Measurements from ENCODE around the gene CHD1L. TPM values are rescaled to one million over a fixed set of nuclear protein-coding genes. Genes with fewer than 3 reads are reported as not detected.

The CHD1L gene
- polyA plus RNA-seq, 3 donors: 13.1 to 23.0 (median 15.2) TPM

DNA sequence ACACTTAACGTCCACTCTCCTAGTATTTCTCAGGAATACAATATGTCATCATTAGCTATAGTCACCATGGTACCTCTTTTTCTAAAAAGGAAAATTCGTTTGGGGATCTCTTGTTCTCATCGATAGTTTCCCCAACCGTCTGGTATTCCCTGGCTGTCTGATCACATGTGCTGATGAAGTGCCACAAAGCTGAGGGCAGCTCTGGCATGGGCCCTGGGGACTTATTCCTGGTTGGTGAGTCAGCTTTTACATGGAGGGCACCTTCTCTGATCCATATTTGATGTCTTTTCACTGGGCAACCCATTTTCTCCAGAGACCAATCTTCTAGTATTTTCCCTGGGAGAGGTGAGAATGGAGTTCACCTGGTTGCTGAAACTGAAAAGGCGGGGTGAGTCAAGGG is 39.5 kb downstream of the CHD1L start:
- Mint-ChIP-seq H3K9me3 (no peaks in the 10 kb centered on the region), H3K4me1 (no peaks in the 10 kb centered on the region), H3K27me3 (ENCODE audit: low read depth in 3 of 3) (no peaks in the 10 kb centered on the region), H3K4me3 (no peak overlapping the region), H3K27ac (no peak overlapping the region), H3K36me3 (peaks cover 46 to 56% of the 10 kb centered on the region in 2 donors)
- H3K9me3 ChIP-seq (replicated peaks in 1 of 2; ENCODE audit: control insufficient read depth in 1 of 2, insufficient read depth in 1 of 2, low read length in 2 of 2): no peaks in the 10 kb centered on the region
- TF ChIP-seq, protein P1, sequence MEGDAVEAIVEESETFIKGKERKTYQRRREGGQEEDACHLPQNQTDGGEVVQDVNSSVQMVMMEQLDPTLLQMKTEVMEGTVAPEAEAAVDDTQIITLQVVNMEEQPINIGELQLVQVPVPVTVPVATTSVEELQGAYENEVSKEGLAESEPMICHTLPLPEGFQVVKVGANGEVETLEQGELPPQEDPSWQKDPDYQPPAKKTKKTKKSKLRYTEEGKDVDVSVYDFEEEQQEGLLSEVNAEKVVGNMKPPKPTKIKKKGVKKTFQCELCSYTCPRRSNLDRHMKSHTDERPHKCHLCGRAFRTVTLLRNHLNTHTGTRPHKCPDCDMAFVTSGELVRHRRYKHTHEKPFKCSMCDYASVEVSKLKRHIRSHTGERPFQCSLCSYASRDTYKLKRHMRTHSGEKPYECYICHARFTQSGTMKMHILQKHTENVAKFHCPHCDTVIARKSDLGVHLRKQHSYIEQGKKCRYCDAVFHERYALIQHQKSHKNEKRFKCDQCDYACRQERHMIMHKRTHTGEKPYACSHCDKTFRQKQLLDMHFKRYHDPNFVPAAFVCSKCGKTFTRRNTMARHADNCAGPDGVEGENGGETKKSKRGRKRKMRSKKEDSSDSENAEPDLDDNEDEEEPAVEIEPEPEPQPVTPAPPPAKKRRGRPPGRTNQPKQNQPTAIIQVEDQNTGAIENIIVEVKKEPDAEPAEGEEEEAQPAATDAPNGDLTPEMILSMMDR (IDR thresholded peaks at IDR 0.05): no peak
- intact Hi-C loops (cut with micrococcal nuclease): no loop called here
- 100% methylated on average over 2 of the region's 5 CpGs for WGBS (ENCODE audit: insufficient coverage)
- no peak overlapping the region for H3K4me2 ChIP-seq (replicated peaks; ENCODE audit: extremely low read depth, low read length, poor library complexity, severe bottlenecking)
- no peak overlapping the region for H3K9ac ChIP-seq (ENCODE audit: insufficient read depth, low read length, poor library complexity, severe bottlenecking)
- H3K27me3 ChIP-seq (ENCODE audit: control insufficient read depth in 2 of 2, insufficient read depth in 2 of 2, low read length in 2 of 2): no peaks in the 10 kb centered on the region
- no peak for DNase-seq
- H3K36me3 ChIP-seq (replicated peaks in 1 of 2; ENCODE audit: control insufficient read depth in 1 of 2, insufficient read depth in 2 of 2, low read length in 2 of 2): peaks cover 79 to 97% of the 10 kb centered on the region in 2 donors
- H3K4me1 ChIP-seq (ENCODE audit: control insufficient read depth in 1 of 2, insufficient read depth in 2 of 2, low read length in 2 of 2): no peaks in the 10 kb centered on the region
- no peak overlapping the region for H3K27ac ChIP-seq (ENCODE audit: low read depth in 1 of 2, low read length in 2 of 2)
- H4K20me1 ChIP-seq (ENCODE audit: insufficient read depth, low read length): no peaks in the 10 kb centered on the region
- H3K79me2 ChIP-seq (ENCODE audit: insufficient read depth, low read length): no peaks in the 10 kb centered on the region
- no peak overlapping the region for H2AFZ ChIP-seq (ENCODE audit: insufficient read depth, low read depth, low read length, poor library complexity, severe bottlenecking)
- H3K4me3 ChIP-seq (replicated peaks in 1 of 3; ENCODE audit: low read depth in 2 of 3, low read length in 3 of 3): no peak overlapping the region

DNA sequence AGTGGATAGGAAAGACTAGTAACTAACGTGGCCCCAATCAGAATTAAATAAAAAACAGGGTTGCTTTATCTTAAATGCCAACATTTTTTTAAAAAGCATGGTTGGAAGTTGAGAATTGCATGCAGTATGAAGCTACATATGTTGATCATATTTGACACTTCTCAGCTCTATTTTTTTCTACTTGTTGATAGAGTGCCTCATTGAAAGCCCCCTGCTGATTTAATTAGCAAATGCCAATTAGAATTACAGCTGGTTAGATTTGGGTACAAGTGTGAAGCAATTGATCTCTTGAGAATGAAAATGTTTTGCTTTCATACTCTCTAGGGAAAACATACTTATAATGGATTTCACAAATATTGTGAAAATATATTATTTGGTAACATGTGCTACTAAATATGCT is 40.5 kb downstream of the CHD1L start:
- Histone ChIP-seq H3K27me3 (ENCODE audit: control insufficient read depth in 2 of 2, insufficient read depth in 2 of 2, low read length in 2 of 2) (no peaks in the 10 kb centered on the region), H3K9me3 (replicated peaks in 1 of 2; ENCODE audit: control insufficient read depth in 1 of 2, insufficient read depth in 1 of 2, low read length in 2 of 2) (no peaks in the 10 kb centered on the region), H3K4me2 (replicated peaks; ENCODE audit: extremely low read depth, low read length, poor library complexity, severe bottlenecking) (no peak overlapping the region), H3K36me3 (replicated peaks in 1 of 2; ENCODE audit: control insufficient read depth in 1 of 2, insufficient read depth in 2 of 2, low read length in 2 of 2) (peaks cover 80 to 97% of the 10 kb centered on the region in 2 donors), H3K9ac (ENCODE audit: insufficient read depth, low read length, poor library complexity, severe bottlenecking) (no peak overlapping the region), H4K20me1 (ENCODE audit: insufficient read depth, low read length) (no peaks in the 10 kb centered on the region), H3K4me1 (ENCODE audit: control insufficient read depth in 1 of 2, insufficient read depth in 2 of 2, low read length in 2 of 2) (no peaks in the 10 kb centered on the region), H2AFZ (ENCODE audit: insufficient read depth, low read depth, low read length, poor library complexity, severe bottlenecking) (no peak overlapping the region), H3K4me3 (replicated peaks in 1 of 3; ENCODE audit: low read depth in 2 of 3, low read length in 3 of 3) (no peak overlapping the region), H3K27ac (ENCODE audit: low read depth in 1 of 2, low read length in 2 of 2) (no peak overlapping the region), H3K79me2 (ENCODE audit: insufficient read depth, low read length) (no peaks in the 10 kb centered on the region)
- Mint-ChIP-seq H3K27me3 (ENCODE audit: low read depth in 3 of 3) (no peaks in the 10 kb centered on the region), H3K36me3 (peaks cover 56 to 57% of the 10 kb centered on the region in 2 donors), H3K9me3 (no peaks in the 10 kb centered on the region), H3K4me1 (no peaks in the 10 kb centered on the region), H3K27ac (no peak overlapping the region), H3K4me3 (no peak overlapping the region)
- DNase-seq: no peak
- TF ChIP-seq, protein P1 (IDR thresholded peaks at IDR 0.05): no peak
- intact Hi-C loops (cut with micrococcal nuclease): no loop called here
- no CpG with 5 or more reads among the region's 1 CpG for WGBS (ENCODE audit: insufficient coverage)
